GM19238 (cell line): ENCODE data around the gene NWD2.

Source experiments
- DNase-seq: peaks from one replicate; pipeline ENCODE4 v3.0.0; 2011; ENCODE audit warnings: low spot score; ENCODE audit not compliant: insufficient read length

The NWD2 gene

DNA sequence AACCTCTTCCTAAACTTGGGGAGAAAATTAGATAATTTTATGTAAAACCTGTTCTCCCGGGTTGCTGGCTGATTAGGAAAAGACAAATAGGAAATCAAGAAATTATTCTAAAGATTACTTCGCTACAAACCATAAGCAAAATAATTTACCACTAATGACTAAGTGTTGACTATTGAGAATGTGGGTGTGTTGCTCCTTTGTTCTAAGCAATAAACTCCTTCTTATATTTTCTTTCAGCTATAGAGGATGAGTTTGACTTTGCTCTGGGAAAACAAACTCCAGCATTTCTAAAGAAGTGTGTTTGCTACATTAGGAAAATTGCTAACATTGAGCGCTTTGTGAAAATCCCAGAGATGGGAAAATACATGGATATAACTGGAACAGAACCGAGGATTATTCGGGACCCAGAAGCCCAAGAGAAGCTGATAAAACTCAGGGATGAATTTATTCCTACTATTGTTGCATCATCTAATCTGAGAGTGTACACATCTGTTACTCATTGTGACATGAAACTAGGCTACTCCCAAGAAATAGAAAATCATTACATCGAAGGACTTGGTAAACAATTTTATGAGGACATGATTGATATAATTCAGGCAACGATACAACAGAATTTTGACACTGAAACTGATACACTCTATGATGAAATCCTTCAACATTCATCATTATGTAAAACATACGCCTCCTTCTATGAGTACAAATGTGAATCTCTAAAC lies 194.2 kb downstream of the NWD2 start:
- no peak for DNase-seq

DNA sequence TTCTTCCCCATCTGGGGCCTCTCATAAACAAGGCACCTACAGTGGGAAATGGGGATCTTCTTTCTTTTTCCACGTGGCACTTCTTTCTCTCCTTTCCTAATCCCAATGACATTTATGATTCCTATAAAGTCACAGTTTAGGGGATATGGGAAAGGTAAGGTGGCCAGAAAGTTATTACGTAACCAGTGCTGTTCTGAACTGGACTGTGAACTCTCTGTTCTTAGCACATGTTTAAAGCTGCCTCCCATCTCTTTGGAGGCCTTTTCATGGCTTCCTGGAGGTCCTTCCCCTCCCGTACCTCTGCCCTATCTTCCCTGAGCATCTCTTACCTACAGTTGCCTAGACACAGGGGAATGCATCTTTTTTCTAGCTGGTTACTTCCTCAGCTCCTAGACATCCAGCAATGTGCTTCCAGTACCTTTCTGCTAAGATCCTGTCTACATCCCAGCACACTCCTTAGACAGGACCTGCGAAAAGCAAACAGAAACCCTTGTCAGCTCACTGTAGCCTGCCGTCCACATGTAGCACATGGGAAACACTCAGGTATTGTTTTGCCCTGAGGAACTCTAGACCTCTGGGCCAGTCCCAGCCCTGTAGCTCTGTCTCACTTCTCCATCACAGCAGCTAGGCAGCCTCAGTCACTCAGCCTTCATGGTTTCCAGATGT lies 195.4 kb downstream of the NWD2 start:
- no peak for DNase-seq

DNA sequence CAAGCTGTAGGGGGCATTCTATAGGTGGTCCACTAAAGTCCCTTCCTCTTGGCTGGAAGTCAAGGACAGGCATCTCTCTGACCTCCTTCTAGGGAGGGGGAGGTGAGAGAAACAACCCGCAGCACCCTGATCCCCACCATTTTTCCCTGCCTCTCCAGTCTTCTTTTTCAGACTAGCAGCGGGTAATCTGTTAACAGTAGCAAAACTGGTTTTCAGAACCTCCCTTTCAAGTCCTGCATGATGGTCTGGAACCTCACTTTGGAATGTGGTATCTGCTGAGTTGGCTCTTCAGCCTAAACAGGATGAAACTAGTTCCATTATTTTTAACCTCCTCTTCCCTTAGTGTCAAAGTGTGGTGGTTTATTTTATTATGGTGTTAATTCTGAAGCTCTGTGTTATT lies 196.0 kb downstream of the NWD2 start:
- DNase-seq, result no peak

DNA sequence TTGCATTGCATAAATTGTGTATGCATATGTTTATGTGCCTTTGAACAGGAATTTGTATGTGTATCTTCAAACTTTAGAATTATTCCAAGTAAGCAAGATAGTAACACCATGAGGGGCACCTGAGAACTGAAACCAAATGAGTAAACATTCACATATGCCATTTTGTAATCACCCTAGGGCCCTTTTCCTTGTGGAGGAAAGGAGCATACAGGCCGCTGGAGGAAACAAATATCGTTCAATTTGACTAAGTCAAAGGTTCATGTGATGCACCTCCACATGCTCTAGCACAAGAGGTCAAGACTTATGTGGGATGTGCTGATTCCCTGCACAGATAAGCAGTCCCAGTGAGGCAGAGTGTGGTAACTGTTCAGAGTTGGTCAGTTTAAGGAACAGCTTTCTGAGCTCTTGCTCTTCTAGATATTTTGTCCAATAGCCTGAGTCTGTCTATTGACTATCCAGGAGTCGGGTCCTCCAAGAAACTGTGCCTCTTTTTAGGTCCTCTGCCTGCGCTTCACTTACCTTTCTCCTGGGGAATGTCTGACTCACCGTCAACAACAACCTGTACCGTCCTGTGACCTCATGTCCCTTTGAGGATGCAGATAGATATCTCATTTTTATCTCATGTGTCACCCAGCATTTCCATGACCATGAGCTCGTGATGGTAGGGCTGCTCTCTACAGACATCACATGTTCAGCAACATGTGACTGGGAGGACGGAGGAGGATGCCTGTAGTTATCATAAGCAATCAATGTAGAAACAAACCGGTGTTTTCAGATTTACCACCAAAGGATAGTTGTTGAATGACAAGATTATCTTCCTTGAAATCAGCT lies 196.9 kb downstream of the NWD2 start:
- no peak for DNase-seq

DNA sequence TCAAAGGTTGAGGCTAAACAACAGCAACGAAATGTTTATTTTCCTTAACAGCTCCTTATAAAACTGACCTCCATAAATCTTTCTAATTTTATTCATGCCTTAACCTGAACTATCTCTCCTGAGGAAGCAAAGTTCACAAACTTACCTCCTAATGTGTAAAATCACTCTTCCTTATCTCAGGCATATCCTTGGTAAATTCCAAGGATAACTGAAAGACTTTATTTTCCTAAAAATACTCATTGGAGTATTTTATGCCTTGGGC lies 197.4 kb downstream of the NWD2 start:
- no peak for DNase-seq

DNA sequence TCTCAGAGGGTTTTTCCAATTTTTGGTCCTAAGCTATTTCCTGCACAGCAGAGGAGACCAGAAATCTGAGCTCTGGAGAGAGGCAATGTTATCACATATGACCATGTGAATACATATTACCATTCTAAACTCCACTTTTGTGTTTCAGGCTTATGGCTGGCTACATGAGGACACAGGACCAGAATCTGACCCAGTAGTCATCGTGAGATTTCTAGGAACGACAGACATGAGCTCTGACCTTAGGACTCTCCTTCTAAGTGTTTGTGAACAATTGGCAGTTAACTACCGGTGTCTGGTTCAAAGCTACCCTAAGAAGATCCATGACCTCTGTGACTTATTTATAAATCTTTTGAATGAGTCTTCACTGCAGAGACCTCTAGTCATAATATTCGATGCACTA lies 198.6 kb downstream of the NWD2 start:
- DNase-seq, result no peak

DNA sequence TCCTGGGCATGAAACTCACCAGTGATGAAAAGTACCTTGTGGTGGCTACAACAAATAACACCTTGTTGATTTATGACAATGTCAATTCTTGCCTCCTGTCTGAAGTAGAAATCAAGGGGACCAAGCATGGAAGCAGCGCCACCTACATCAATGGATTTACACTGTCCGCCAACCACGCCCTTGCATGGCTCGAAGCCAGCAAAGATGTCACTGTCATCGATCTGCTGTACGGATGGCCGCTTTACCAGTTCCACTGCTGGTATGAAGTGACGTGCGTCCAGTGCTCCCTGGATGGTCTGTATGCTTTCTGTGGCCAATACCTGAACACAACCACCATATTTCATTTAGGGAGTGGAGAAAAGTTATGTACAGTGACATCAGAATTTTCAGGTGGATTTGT lies 200.5 kb downstream of the NWD2 start:
- DNase-seq, result no peak

DNA sequence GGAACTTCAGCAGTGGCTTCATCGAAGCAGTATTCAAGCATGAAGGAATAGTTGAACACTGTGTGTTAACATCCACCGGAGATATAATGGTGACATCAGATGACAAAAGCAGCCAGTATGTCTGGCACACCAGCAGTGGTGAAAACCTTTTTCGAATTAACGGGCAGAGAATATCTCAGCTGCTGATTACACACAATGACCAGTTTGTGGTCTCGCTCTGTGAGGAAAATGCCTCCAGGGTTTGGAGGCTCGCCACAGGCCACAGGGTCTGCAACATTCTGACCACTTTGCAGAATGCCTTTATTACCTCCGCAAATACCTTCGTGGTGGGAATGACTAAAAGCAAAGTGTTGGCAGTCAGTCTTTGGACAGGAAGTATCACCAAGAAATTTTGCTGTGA lies 201.5 kb downstream of the NWD2 start:
- DNase-seq, result no peak

DNA sequence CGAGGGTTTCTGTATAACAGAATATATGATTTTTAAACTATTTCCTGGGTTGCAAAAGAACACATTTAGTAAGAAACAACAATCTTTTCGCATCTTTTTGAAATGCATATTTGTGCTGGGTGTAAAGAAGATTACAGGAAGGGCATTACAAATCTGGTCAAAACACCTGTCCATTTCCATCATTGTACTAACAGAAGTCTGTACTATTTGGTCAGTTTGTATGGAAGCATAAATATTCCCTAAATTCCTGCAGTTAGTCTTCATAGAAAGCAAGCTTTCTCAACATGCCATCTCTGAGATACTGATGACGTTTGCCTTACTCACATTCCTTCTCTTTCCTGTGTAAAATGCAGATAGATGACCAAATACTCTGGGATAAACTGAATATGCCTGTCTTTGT lies 203.3 kb downstream of the NWD2 start:
- no peak for DNase-seq

GRCh38 chr4:37450309-37450708 lies 205.8 kb downstream of the NWD2 start:
- DNase-seq, result no peak

GRCh38 chr4:37450911-37451310 lies 206.4 kb downstream of the NWD2 start:
- DNase-seq, result no peak

DNA sequence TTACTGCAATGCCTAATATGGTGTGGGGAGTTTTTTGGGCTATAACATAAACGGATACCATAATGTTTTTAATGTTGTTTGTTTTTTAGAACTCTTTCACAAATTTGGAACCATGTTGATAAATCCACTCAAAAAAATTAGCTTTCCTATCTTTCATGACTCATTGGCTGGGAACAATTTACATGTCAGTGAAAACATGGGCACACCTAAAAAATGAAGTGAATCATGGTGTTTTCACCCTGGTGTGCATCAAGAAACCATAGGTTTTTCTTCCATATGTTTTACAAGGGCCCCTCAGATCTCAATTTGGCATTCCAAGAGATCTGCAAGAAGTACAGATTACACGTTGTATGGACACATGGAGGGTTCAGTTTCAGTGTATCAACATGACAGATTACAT lies 207.1 kb downstream of the NWD2 start:
- DNase-seq, result no peak

GRCh38 chr4:37452952-37453280 lies 208.4 kb downstream of the NWD2 start:
- DNase-seq, result peak; percentile 24

DNA sequence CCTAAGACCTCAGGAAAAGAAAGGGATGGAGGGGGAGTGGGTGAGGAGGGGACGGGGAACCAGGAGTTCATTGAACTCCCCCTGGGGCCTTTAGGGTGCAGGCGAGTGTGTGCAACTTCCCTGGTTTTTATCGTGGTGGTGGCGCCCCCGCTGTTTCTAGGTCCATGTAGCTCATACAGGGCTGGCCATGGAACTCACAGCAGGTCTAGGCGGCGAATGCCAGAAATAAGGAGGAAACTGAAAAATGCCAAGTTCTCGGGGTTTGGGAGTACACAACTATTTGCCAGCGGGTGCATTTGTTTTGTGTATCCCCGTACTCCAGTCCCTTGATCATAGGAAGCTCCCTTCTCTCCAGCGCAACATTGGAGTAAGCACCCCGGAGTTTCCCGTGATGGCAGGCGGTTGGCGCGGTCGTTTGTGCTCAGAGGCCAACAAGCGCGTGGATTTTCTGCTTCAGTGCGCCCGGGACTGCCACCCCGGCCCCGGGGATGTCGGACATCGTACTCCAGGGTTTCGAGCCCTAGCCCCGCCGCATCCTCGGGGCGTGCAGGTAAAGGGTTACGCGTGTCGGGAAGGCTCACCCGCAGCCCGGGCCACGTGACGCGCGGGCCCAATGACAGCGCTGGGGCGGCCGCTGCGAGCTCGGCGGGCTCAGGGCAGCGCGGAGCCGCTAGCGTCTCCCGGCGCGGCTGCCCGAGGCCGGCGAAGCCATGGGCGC lies 208.9 kb downstream of the NWD2 start:
- peak; percentile 21 for DNase-seq

GRCh38 chr4:37453999-37454800 lies 209.7 kb downstream of the NWD2 start:
- DNase-seq, result no peak

- DNase-seq, result no peak
These were observed 211.0 kb downstream of the NWD2 start for GRCh38 chr4:37455301-37456131.

DNA sequence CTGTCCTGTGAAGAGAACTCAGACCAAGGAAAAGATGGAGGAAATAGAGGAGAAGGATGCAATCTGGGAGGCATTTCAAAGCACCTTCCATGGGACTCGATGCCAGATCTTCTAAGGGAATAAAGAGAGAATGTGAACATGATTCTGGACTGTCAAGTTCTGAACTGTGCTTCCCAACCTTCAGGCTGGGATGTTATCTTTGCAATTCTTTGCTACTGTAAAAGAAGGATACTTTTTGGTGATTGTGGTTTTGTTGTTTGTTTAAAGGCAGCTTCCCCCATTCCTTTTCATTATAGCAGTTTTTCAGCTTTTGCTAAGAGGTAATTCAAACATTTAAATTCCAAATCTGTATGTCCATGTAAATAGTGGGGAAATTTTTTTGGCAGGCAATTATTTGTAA lies 217.3 kb downstream of the NWD2 start:
- DNase-seq, result no peak

DNA sequence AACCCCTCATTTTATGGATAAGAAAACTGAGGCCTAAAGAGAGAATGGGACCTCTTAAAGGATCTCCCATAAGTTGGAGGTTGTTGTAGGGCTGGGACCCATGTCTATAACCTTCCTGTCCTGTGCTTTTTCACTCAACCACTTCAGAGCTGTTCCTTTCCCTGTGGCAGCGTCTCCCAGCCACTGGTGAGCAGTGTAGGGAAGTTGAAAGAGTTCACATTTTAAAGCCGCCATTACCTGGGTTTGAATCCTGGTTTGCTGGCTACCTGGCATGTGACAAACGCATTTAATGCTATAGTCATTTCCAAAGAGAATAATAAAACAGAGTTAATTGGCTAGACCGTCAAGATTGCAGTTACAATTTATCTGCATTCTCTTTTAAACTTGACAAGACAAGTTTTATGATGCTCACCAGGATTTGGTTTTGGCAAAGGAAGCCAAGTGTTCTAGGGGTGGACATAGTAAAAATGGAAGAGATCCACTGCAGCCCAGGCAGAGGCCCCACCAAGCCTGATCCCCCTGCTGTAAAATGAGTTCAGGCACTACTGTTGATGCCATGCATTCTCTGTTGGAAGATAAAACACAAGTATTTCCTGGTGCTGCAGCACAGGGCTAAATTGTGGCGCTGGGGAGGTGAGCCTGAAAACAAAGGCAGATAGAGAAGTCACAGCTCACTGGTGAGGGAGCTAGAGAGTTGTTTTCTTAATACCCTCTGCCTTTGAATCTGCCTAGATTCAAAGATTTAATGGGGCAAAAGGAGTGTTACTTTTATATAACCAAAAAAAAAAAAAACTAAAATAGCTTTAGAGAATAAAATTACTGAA lies 218.7 kb downstream of the NWD2 start:
- DNase-seq, result no peak

GRCh38 chr4:37464373-37465128 lies 220.0 kb downstream of the NWD2 start:
- no peak for DNase-seq
